Astrocyte of the spinal cord (primary cell): ENCODE results near the gene B3GAT2.
A peak's percentile ranks its signal among the peaks of the same experiment; 100 is the strongest.

ENCODE experiments used
- DNase-seq: peaks from one replicate; pipeline ENCODE4 v3.0.0; 2011; ENCODE audit warnings: low read depth, low spot score
- H3K4me3 ChIP-seq: 2 replicates; pipeline ENCODE4 v1.5.1; 2011; ENCODE audit warnings: low read depth, mild to moderate bottlenecking, low read length, moderate library complexity
- in situ Hi-C: cut with HindIII; loops from 2 replicates; pipeline ENCODE4 v1.10.0; 2017; ENCODE audit warnings: low sequenced_read_pairs
- TF ChIP-seq, protein P1 (sequence below): IDR thresholded peaks from 2 replicates; pipeline ENCODE4 v1.5.1; 2012; ENCODE audit warnings: low read depth, mild to moderate bottlenecking, low read length, inconsistent platforms

The B3GAT2 gene

DNA sequence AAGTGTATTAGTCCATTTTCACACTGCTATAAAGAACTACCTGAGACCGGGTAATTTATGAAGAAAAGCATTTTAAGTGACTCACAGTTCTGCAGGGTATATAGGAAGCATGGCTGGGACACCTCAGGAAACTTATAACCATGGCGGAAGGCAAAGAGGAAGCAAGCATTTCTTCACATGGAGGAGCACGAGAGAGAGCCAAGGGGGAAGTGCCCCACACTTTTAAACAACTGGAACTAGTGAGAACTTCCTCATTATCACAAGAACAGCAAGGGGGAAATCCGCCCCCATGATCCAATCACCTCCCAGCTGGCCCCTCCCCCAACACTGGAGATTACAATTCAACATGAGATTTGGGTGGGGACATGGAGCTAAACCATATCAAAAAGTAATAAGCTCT is 28.3 kb upstream of the B3GAT2 start:
- in situ Hi-C loops, result no loop called here
- no peak overlapping the region for H3K4me3 ChIP-seq
- DNase-seq, result no peak
- TF ChIP-seq, protein P1, sequence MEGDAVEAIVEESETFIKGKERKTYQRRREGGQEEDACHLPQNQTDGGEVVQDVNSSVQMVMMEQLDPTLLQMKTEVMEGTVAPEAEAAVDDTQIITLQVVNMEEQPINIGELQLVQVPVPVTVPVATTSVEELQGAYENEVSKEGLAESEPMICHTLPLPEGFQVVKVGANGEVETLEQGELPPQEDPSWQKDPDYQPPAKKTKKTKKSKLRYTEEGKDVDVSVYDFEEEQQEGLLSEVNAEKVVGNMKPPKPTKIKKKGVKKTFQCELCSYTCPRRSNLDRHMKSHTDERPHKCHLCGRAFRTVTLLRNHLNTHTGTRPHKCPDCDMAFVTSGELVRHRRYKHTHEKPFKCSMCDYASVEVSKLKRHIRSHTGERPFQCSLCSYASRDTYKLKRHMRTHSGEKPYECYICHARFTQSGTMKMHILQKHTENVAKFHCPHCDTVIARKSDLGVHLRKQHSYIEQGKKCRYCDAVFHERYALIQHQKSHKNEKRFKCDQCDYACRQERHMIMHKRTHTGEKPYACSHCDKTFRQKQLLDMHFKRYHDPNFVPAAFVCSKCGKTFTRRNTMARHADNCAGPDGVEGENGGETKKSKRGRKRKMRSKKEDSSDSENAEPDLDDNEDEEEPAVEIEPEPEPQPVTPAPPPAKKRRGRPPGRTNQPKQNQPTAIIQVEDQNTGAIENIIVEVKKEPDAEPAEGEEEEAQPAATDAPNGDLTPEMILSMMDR, result no peak

DNA sequence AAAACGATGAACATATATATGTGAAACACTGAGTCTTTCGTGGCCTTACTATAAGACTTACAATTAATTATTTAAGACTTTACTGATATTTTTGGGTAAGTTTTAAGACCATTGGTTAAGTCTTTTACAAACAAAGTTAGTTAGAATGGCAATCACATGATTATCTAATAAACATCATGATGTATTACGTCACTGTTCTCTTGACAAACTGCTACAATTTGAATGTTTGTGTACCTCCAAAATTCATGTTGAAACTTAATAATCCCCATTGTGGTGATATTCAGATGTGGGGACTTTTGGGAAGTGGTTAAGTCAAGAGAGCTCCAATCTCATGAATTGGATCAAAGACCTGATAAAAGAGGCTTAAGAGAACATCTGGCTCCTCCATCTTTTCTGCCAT is 25.9 kb upstream of the B3GAT2 start:
- DNase-seq, result no peak
- no peak overlapping the region for H3K4me3 ChIP-seq
- TF ChIP-seq, protein P1, result no peak
- in situ Hi-C loops, result no loop called here

DNA sequence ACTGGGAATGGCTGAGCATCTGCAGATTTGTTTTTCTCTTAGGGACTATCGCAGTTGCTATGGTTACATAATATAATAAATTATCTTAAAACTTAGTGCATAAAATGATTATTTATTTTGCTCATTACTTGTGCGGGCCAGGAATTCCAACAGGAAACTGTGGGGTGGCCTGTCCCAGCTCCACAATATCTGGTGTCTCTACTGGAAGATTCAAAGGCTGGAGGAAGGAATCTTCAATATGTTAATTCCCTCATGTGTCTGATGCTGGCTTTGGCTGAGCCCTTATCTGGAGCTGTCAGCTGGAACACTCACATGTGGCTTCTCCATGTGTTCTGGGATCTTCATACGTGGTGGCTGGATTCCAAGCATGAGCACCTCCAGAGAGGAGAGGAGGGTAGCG is 23.9 kb upstream of the B3GAT2 start:
- DNase-seq, result no peak
- TF ChIP-seq, protein P1, result no peak
- H3K4me3 ChIP-seq, result no peak overlapping the region
- in situ Hi-C loops, result no loop called here

DNA sequence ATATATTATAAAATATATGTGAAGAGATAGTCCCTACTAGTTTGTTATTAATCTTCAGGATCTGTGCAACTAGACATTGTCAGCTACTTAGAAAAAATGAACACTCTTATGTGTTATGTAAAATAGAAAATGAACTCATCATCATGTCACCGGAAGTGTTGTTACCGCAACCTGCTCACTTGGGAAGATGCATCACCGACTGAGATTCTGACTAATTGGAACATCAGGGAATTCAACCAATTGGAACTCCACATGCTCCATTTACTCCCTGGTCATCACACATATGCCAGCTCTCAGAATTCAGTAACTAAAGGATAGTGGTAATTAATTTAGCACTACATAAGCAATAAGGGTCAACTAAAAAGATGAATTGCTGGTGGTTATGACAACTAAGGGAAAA is 16.7 kb upstream of the B3GAT2 start:
- TF ChIP-seq, protein P1, result no peak
- no peak for DNase-seq
- in situ Hi-C loops, result no loop called here
- H3K4me3 ChIP-seq, result no peak overlapping the region

DNA sequence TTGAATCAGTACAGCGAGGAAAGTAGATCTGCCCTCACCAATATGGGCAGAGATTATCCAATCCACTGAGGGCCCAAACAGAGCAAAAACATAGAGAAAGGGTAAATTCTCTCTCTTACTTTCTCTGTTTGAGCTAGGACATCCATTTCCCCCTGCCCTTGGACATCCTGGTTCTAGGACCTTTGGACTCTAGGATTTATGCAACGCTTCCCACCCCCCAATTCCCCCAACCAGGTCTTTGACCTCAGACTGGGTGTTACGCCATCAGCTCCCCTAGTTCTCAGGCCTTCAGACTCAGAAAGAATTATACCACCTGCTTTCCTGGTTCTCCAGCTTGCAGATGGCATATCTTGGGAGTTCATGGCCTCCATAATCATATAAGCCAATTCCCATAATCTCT is 10.2 kb upstream of the B3GAT2 start:
- H3K4me3 ChIP-seq, result no peak overlapping the region
- DNase-seq, result no peak
- TF ChIP-seq, protein P1, result no peak
- in situ Hi-C loops, result no loop called here

DNA sequence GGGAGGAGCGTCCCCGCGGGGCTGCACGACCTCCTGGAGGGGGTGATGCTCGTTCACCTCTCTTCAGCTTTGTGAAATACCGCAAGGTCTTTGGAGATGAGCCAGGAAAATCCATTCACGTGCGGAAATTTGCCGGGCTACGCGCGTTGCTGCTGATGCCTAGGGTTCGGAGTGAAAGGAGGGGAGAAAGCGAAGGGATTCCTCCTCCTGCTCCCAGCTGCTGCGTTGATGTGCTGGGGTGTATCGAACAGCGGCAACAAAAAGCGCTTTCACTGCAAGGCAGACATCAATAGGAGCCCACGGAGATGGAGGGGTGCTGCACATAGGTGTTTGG is 391 bp upstream of the B3GAT2 start:
- peak overlapping the region; percentile 42 for H3K4me3 ChIP-seq
- TF ChIP-seq, protein P1, result no peak
- no peak for DNase-seq
- in situ Hi-C loops, result no loop called here

DNA sequence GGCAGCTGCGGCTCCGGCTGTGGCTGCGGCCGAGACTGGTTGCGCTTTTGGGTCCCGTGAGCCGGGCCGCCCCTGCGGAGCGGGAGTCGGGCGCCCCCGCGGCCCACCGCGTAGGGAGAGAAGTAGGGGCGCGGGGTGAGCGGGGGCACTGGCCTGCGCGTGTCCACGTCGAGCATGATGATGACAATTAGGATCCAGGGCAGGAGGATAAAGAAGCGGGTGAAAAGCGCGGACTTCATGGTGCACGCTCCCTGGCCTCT is 739 bp downstream of the B3GAT2 start:
- peak overlapping the region; percentile 42 for H3K4me3 ChIP-seq
- in situ Hi-C loops, result no loop called here
- TF ChIP-seq, protein P1, result no peak
- DNase-seq, result no peak
